ENCODE data around the gene UPK3BL1.
A peak's percentile ranks its signal among the peaks of the same experiment; 100 is the strongest.
"Not testable (repeated sequence)": the region's sequence is repeated elsewhere in the genome, so short reads cannot be mapped to it uniquely, and the experiment has no call there.

The UPK3BL1 gene

GRCh38 chr7:102642691-102643090 lies at the start of gene UPK3BL1:
TSS of gene UPK3BL1 (minus strand) at chr7:102642791. CDS start at chr7:102642741, 50 bp downstream.
- not testable (repeated sequence) for DNase-seq

GRCh38 chr7:102690602-102691001 lies 48.0 kb upstream of the UPK3BL1 start:
- not testable (repeated sequence) for DNase-seq

- peak; percentile 25 for DNase-seq
Observed at GRCh38 chr7:102689436-102690282, 47.1 kb upstream of the UPK3BL1 start.

GRCh38 chr7:102688299-102689036 lies 45.9 kb upstream of the UPK3BL1 start:
- DNase-seq, result not testable (repeated sequence)

- DNase-seq, result not testable (repeated sequence)
Observed at GRCh38 chr7:102682560-102682959, 40.0 kb upstream of the UPK3BL1 start.

- DNase-seq, result not testable (repeated sequence)
Observed at GRCh38 chr7:102680780-102681179, 38.2 kb upstream of the UPK3BL1 start.

GRCh38 chr7:102675545-102675944 lies 33.0 kb upstream of the UPK3BL1 start:
- peak; percentile 18 for DNase-seq

- not testable (repeated sequence) for DNase-seq
Observed at GRCh38 chr7:102673447-102674067, 31.0 kb upstream of the UPK3BL1 start.

GRCh38 chr7:102671956-102672307 lies 29.3 kb upstream of the UPK3BL1 start:
- DNase-seq, result not testable (repeated sequence)

GRCh38 chr7:102671166-102671955 lies 28.8 kb upstream of the UPK3BL1 start, which contains the start of gene POLR2J2:
TSS of gene POLR2J2 (minus strand) at chr7:102671663. CDS start at chr7:102671601, 62 bp downstream.
- DNase-seq, result not testable (repeated sequence)

GRCh38 chr7:102667523-102667922 lies 24.9 kb upstream of the UPK3BL1 start:
- not testable (repeated sequence) for DNase-seq

GRCh38 chr7:102666850-102667249 lies 24.3 kb upstream of the UPK3BL1 start:
- not testable (repeated sequence) for DNase-seq

GRCh38 chr7:102664765-102665164 lies 22.2 kb upstream of the UPK3BL1 start:
- DNase-seq, result not testable (repeated sequence)

GRCh38 chr7:102649924-102650323 lies 7.3 kb upstream of the UPK3BL1 start, which contains the start of gene SPDYE2B:
TSS of gene SPDYE2B (plus strand) at chr7:102650319. CDS start at chr7:102652349, 2,030 bp downstream.
- not testable (repeated sequence) for DNase-seq

GRCh38 chr7:102647813-102648212 lies 5.2 kb upstream of the UPK3BL1 start:
- DNase-seq, result not testable (repeated sequence)

- not testable (repeated sequence) for DNase-seq
Observed at GRCh38 chr7:102643404-102643803, 813 bp upstream of the UPK3BL1 start.

- DNase-seq, result not testable (repeated sequence)
Observed at GRCh38 chr7:102638848-102639247, 3.7 kb downstream of the UPK3BL1 start.

GRCh38 chr7:102636956-102637355 lies 5.6 kb downstream of the UPK3BL1 start:
- DNase-seq, result not testable (repeated sequence)

GRCh38 chr7:102635354-102635753 lies 7.2 kb downstream of the UPK3BL1 start:
- not testable (repeated sequence) for DNase-seq

GRCh38 chr7:102634299-102634698 lies 8.3 kb downstream of the UPK3BL1 start:
- not testable (repeated sequence) for DNase-seq

GRCh38 chr7:102630622-102631021 lies 12.0 kb downstream of the UPK3BL1 start:
- not testable (repeated sequence) for DNase-seq
